MCF 10A (cell line): ENCODE measurements around the gene UBXN10. TPM values are rescaled to one million over a fixed set of nuclear protein-coding genes. Genes with fewer than 3 reads are reported as not detected.
"Not testable (repeated sequence)": the region's sequence is repeated elsewhere in the genome, so short reads cannot be mapped to it uniquely, and the experiment has no call there.

Experiments used
- BruUV-seq: library from RNA; stranded (reverse); fragments of 400-500 nt; replicated peaks from 2 replicates; lab custom pipeline; 2021; lab: Mats Ljungman, UMichigan
- CTCF ChIA-PET: fragments of 300-600 bp; sonication (Branson Sonifier 250); formaldehyde crosslinking; extraction: SDS; loops from one replicate; lab custom pipeline; 2021; ENCODE audit warnings: antibody characterized with exemption, inconsistent platforms; lab: Yijun Ruan, JAX
- POLR2A ChIA-PET: fragments of 300-600, 350-650 bp; sonication (Branson Sonifier 250); formaldehyde crosslinking; extraction: SDS; loops from one replicate; lab custom pipeline; 2020; ENCODE audit warnings: antibody characterized with exemption, inconsistent platforms; lab: Yijun Ruan, JAX
- DNase-seq: peaks from one replicate; pipeline ENCODE4 v3.0.0-alpha.2; 2018; ENCODE audit not compliant: unreplicated experiment
- H3K27ac Mint-ChIP-seq: one replicate; pipeline ENCODE4 v1.8.0; 2022; ENCODE audit warnings: mild to moderate bottlenecking, low read depth, mixed read lengths; ENCODE audit not compliant: unreplicated experiment
- H3K27me3 Mint-ChIP-seq: one replicate; pipeline ENCODE4 v1.8.0; 2022; ENCODE audit warnings: mixed read lengths; ENCODE audit not compliant: insufficient read depth, unreplicated experiment
- H3K36me3 Mint-ChIP-seq: one replicate; pipeline ENCODE4 v1.8.0; 2022; ENCODE audit warnings: mild to moderate bottlenecking, moderate library complexity, mixed read lengths; ENCODE audit not compliant: insufficient read depth, unreplicated experiment
- H3K4me1 Mint-ChIP-seq: one replicate; pipeline ENCODE4 v1.8.0; 2022; ENCODE audit warnings: mixed read lengths; ENCODE audit not compliant: insufficient read depth, unreplicated experiment
- H3K4me3 Mint-ChIP-seq: one replicate; pipeline ENCODE4 v1.8.0; 2022; ENCODE audit warnings: mild to moderate bottlenecking, moderate library complexity, mixed read lengths; ENCODE audit not compliant: unreplicated experiment
- H3K9me3 Mint-ChIP-seq: one replicate; pipeline ENCODE4 v1.8.0; 2022; ENCODE audit warnings: mixed read lengths; ENCODE audit not compliant: unreplicated experiment
- intact Hi-C: fragments of 100-400 bp; cut with micrococcal nuclease; formaldehyde crosslinking; loops from 2 replicates; pipeline ENCODE4 v1.14.1; 2022
- total RNA-seq: library from RNA; stranded (reverse); gene quantifications from 2 replicates; pipeline ENCODE4 v1.2.3, GENCODE V29; 2022
- TF ChIP-seq, protein P1 (sequence below): fragments of 200-600 bp; IDR thresholded peaks from one replicate; pipeline ENCODE4 v1.8.0; 2022; ENCODE audit warnings: antibody characterized with exemption, mild to moderate bottlenecking; ENCODE audit not compliant: unreplicated experiment

The UBXN10 gene
- total RNA-seq, 1 experiment from 2014 or later = not detected

DNA sequence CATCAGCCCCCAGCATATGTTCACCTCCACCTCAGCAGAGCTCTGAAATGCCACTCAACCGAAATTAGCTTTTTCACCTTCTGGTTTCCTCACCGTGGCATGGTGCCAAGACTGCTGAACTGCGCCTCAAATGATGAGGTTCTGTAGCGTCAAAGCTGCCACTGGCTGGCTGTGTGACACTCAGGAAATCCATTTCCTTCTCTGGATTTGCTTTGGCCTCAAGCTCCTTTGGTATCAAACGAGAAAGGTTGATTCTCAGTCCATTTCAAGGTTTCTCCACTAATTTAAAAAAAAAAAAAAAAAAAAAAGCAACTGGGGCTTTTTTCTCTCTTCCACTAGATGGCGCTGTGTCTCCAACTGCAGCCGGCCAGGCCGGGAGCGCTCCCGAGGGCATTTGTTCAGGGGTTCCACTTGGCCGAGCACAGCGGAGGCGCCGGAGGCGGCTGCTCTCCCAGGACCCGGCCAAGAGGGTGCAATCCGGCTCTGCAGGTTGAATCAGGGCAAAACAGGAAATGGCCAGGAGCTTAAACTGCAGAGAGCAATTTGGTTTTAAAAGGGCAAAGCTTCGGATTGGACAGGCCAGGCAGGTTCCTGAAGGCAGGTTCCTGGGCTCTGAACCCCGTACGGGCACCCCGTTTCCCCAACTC is 26.9 kb downstream of the UBXN10 start:
- ChIA-PET CTCF (interaction anchor here (0.6 to 4.4 kb wide), 53 partner anchors 8 to 1632 kb away, joined by 3 to 69 read pairs (median 4); no protein-coding TSS in a partner anchor), POLR2A (interaction anchor here (0.6 to 0.8 kb wide), 4 partner anchors 271 to 882 kb away, joined by 3 read pairs; partner anchors contain the start of genes CAMK2N1 and MUL1)
- H3K36me3 Mint-ChIP-seq = no peaks in the 10 kb centered on the region
- DNase-seq = peak; percentile 87
- no peak overlapping the region for H3K27ac Mint-ChIP-seq
- intact Hi-C loops = loop anchor here (1.0 to 10.0 kb wide), 3 partner anchors 149 to 422 kb away; partner anchors contain the start of gene PINK1
- H3K4me3 Mint-ChIP-seq = no peak overlapping the region
- no TSS peak for BruUV-seq
- peaks cover 27% of the 10 kb centered on the region for H3K4me1 Mint-ChIP-seq
- TF ChIP-seq, protein P1, sequence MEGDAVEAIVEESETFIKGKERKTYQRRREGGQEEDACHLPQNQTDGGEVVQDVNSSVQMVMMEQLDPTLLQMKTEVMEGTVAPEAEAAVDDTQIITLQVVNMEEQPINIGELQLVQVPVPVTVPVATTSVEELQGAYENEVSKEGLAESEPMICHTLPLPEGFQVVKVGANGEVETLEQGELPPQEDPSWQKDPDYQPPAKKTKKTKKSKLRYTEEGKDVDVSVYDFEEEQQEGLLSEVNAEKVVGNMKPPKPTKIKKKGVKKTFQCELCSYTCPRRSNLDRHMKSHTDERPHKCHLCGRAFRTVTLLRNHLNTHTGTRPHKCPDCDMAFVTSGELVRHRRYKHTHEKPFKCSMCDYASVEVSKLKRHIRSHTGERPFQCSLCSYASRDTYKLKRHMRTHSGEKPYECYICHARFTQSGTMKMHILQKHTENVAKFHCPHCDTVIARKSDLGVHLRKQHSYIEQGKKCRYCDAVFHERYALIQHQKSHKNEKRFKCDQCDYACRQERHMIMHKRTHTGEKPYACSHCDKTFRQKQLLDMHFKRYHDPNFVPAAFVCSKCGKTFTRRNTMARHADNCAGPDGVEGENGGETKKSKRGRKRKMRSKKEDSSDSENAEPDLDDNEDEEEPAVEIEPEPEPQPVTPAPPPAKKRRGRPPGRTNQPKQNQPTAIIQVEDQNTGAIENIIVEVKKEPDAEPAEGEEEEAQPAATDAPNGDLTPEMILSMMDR = peak; percentile 81
- H3K27me3 Mint-ChIP-seq = no peaks in the 10 kb centered on the region
- no peaks in the 10 kb centered on the region for H3K9me3 Mint-ChIP-seq

- intact Hi-C loops = loop anchor here (1.0 to 10.0 kb wide), 3 partner anchors 215 to 419 kb away; partner anchors contain the start of gene PINK1
- CTCF ChIA-PET = interaction anchor here (0.6 to 1.3 kb wide), 3 partner anchors 84 to 280 kb away, joined by 3 to 6 read pairs (median 4); no protein-coding TSS in a partner anchor
Measured at GRCh38 chr1:20215716-20216115, 29.8 kb downstream of the UBXN10 start.

GRCh38 chr1:20216574-20216973 is 30.7 kb downstream of the UBXN10 start:
- POLR2A ChIA-PET = no interaction called here
- Mint-ChIP-seq H3K27ac (no peak overlapping the region), H3K9me3 (no peaks in the 10 kb centered on the region), H3K4me1 (peaks cover 16% of the 10 kb centered on the region), H3K27me3 (no peaks in the 10 kb centered on the region), H3K36me3 (no peaks in the 10 kb centered on the region), H3K4me3 (no peak overlapping the region)
- no TSS peak for BruUV-seq
- DNase-seq = peak; percentile 43
- CTCF ChIA-PET = interaction anchor here (0.6 to 1.4 kb wide), 8 partner anchors 9 to 419 kb away, joined by 3 to 4 read pairs (median 3); no protein-coding TSS in a partner anchor
- intact Hi-C loops = loop anchor here (1.0 to 10.0 kb wide), 3 partner anchors 214 to 418 kb away; partner anchors contain the start of gene PINK1
- TF ChIP-seq, protein P1 = peak; percentile 26

More at GRCh38 chr1:20215716-20216115, 29.8 kb downstream of the UBXN10 start:
- POLR2A ChIA-PET = no interaction called here
- H3K9me3 Mint-ChIP-seq = no peaks in the 10 kb centered on the region
- no peak overlapping the region for H3K4me3 Mint-ChIP-seq
- no peaks in the 10 kb centered on the region for H3K36me3 Mint-ChIP-seq
- H3K4me1 Mint-ChIP-seq = peaks cover 24% of the 10 kb centered on the region
- H3K27ac Mint-ChIP-seq = no peak overlapping the region
- DNase-seq = no peak
- H3K27me3 Mint-ChIP-seq = no peaks in the 10 kb centered on the region
- TF ChIP-seq, protein P1 = no peak
- no TSS peak for BruUV-seq

- CTCF ChIA-PET = interaction anchor here (0.6 to 2.1 kb wide), 3 partner anchors 153 to 276 kb away, joined by 3 to 7 read pairs (median 4); no protein-coding TSS in a partner anchor
- H3K4me3 Mint-ChIP-seq, BruUV-seq, DNase-seq, H3K36me3 Mint-ChIP-seq, H3K4me1 Mint-ChIP-seq, H3K9me3 Mint-ChIP-seq, H3K27me3 Mint-ChIP-seq, POLR2A ChIA-PET, H3K27ac Mint-ChIP-seq: not testable (repeated sequence)
- intact Hi-C loops = loop anchor here (10.0 kb wide), 1 partner anchor 416 kb away; the partner anchor contains the start of gene PINK1
Measured at GRCh38 chr1:20219053-20219452, 33.2 kb downstream of the UBXN10 start.
